GM13977 (cell line): ENCODE measurements around the gene ZBTB17.

Source experiments
- DNase-seq: peaks from one replicate; pipeline ENCODE4 v3.0.0; 2012; ENCODE audit warnings: low spot score
- in situ Hi-C: fragments of 300-500 bp; cut with MboI; formaldehyde crosslinking; loops from one replicate; pipeline ENCODE4 v1.12.0; 2022; ENCODE audit warnings: low sequenced_read_pairs, low pct_unique_long_range_greater_than_20kb, mixed read lengths, inconsistent platforms; ENCODE audit not compliant: unreplicated experiment
- TF ChIP-seq, protein P1 (sequence below): IDR thresholded peaks from 2 replicates; pipeline ENCODE4 v1.5.1; 2012; ENCODE audit warnings: mild to moderate bottlenecking, control low read depth; ENCODE audit not compliant: insufficient read depth; ENCODE audit errors: extremely low read depth, missing control alignments

ZBTB17 gene

DNA sequence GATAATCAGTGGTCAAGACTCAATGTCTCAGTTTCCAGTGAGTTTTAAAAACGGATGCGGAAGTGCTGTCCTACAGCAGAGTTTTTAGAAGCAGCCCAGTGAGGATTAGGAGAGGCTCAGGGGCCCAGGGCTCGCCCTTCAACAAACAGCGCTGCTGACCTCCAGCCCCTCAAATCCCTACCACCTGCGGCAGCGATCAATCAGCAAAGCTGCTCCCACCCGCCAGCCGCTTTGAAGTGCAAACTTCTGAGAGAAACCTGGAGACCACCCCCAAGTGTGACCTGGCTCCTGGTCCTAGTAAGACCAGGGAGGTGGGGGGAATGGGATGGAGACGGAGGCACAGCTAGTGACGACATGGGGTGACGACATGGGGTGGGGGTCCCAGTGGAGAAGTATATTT lies 14.4 kb downstream of the ZBTB17 start:
- TF ChIP-seq, protein P1, sequence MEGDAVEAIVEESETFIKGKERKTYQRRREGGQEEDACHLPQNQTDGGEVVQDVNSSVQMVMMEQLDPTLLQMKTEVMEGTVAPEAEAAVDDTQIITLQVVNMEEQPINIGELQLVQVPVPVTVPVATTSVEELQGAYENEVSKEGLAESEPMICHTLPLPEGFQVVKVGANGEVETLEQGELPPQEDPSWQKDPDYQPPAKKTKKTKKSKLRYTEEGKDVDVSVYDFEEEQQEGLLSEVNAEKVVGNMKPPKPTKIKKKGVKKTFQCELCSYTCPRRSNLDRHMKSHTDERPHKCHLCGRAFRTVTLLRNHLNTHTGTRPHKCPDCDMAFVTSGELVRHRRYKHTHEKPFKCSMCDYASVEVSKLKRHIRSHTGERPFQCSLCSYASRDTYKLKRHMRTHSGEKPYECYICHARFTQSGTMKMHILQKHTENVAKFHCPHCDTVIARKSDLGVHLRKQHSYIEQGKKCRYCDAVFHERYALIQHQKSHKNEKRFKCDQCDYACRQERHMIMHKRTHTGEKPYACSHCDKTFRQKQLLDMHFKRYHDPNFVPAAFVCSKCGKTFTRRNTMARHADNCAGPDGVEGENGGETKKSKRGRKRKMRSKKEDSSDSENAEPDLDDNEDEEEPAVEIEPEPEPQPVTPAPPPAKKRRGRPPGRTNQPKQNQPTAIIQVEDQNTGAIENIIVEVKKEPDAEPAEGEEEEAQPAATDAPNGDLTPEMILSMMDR, result no peak
- in situ Hi-C loops, result no loop called here
- DNase-seq, result no peak

DNA sequence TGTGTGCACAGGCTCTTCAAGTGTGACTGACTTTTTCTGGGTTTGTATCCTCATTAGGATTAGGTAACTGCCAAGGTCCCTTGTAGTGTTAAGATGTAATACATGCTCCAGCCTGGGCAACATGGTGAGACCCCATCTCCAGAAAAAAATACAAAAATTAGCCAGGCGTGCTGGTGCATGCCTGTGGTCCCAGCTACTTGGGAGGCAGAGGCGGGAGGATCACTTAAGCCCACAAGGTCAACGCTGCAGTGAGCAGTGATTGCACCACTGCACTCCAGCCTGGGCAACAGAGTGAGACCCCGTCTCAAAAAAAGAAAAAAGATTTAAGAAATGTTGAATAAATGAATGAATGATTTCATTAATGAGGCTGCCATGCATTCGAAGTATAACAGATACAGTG lies 15.1 kb downstream of the ZBTB17 start:
- no peak for DNase-seq
- in situ Hi-C loops, result no loop called here
- TF ChIP-seq, protein P1, result no peak

DNA sequence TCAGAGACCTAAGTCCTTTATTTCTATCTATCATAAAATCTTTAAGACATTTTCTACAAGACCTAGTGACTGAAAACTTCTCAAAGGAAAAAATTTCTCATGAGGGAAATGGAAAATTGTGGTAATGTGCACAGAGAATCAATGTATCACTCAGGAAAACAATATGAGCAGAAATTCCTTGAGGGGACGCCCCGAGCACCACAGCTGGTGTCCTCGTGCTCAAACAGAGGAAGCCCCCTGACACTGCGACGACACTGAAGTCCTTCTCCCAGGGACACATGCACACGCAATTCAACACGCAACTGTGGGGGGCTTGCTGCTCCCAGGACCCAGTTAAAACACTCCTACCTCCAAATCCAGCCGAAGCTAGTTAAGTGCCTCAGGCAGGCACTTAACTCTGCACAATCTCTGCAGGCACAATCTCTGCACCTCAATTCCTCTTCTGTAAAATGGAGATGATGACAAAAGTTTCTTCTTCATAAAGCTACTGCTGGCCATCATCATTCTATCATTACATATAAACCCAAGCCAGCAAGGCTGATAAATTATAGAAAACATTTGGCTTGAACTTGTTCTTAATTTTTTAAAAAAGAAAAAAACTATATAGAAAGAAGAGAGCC lies 16.0 kb downstream of the ZBTB17 start:
- in situ Hi-C loops, result no loop called here
- TF ChIP-seq, protein P1, result no peak
- no peak for DNase-seq

DNA sequence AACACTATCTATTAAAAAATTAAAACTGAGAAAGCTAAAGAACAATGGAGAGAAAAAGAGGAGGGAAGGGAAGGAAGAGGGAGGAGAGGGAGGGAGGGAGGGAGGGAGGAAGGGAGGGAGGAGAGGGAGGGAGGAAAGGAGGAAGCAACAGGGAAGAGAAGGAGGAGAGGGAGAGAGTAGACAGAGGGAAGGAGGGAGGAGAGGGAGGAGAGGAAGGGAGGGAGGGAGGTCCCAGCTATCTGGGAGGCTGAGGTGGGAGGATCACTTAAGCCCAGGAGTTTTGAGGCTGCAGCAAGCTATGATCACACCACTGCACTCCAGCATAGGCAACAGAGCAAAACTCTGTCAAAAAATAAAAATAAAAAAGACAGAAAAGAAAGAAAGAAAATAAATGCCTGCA lies 16.5 kb downstream of the ZBTB17 start:
- TF ChIP-seq, protein P1, result no peak
- no peak for DNase-seq
- in situ Hi-C loops, result no loop called here

DNA sequence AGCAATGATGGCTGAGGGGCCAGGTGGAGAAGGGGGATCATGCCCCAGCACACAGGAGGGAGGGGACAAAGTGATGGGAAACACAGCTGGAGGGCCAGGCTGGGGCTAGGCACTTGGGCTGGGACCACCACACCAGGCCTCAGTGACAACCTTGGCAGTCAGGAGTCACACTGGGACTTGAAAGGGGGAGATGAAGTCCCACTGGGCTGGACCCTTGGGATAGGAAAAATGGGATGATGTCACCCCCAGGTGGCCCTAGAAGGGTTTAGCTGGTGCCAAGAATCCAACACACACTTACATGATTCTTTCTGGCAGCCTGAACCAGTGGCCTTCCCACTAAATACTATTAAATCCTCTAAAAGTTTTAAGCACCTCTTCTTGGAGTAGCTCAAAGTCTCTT lies 17.1 kb downstream of the ZBTB17 start:
- TF ChIP-seq, protein P1, result no peak
- in situ Hi-C loops, result no loop called here

DNA sequence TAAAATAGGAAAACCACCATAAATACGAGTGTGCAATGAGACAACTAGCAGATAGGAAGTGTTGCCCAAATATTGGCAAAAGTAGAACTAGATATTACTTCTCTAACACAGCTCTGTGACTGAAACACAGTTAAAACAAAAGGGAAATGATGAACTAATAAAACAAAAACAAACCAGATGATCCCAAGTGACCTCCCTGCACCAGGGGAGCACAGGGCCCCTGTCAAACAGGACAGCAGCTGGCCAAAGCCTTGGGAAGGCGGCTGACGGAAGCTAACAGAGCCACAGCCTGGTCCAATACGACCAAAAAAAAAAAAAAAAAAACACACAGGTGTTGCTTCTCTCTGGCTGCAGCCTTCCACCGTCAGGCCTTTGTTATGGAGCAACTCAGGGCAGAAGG lies 17.8 kb downstream of the ZBTB17 start:
- TF ChIP-seq, protein P1, result no peak
- in situ Hi-C loops, result no loop called here
- no peak for DNase-seq

More for the DNA sequence above, 17.1 kb downstream of the ZBTB17 start:
- no peak for DNase-seq
